HCT116 (cell line): ENCODE results near the gene C9orf85. TPM values are rescaled to one million over a fixed set of nuclear protein-coding genes. Genes with fewer than 3 reads are reported as not detected.

Experiments
- ATAC-seq: fragments of 200-7000 bp; cut with Tn5 transposase; 2 replicates; pipeline ENCODE4 v1.9.1; 2020; ENCODE audit warnings: mild to moderate bottlenecking, moderate library complexity
- BruUV-seq: library from RNA; stranded (reverse); fragments of 400-500 nt; replicated peaks from 2 replicates; lab custom pipeline; 2021; lab: Mats Ljungman, UMichigan
- CTCF ChIA-PET: fragments of 300-600 bp; sonication (Branson Sonifier 250); formaldehyde crosslinking; loops from one replicate; lab custom pipeline; 2021; ENCODE audit warnings: antibody characterized with exemption; lab: Charles Lee
- POLR2A ChIA-PET: fragments of 300-600, 350-600 bp; sonication (Branson Sonifier 250); formaldehyde crosslinking; loops from one replicate; lab custom pipeline; 2021; ENCODE audit warnings: antibody characterized with exemption; lab: Charles Lee
- RAD21 ChIA-PET, 2 experiments: fragments of 300-600 bp; sonication (Branson Sonifier 250); formaldehyde crosslinking; loops; one replicate each; lab custom pipeline; 2023; ENCODE audit warnings: low total read pairs in 2 of 2; ENCODE audit not compliant: uncharacterized antibody in 2 of 2, unreplicated experiment in 2 of 2, low non-redundant PET in 1 of 2; lab: Charles Lee
- DNase-seq: peaks from one replicate; pipeline ENCODE4 v3.0.0-alpha.2; 2010; ENCODE audit warnings: low read depth, low spot score
- H2AFZ ChIP-seq: fragments of 200-600 bp; shearing (Covaris generic), sonication (generic); 2 replicates; pipeline ENCODE4 v1.6.1; 2017; ENCODE audit warnings: low read depth, mixed run types, mixed read lengths, antibody characterized with exemption, low read length; ENCODE audit not compliant: poor library complexity, severe bottlenecking
- H3K27ac ChIP-seq: 2 replicates; pipeline ENCODE4 v1.5.1; 2012; ENCODE audit warnings: low read depth, low read length
- H3K27me3 ChIP-seq: fragments of 200-600 bp; sonication (generic); 2 replicates; pipeline ENCODE4 v1.6.1; 2016; ENCODE audit warnings: mixed run types, low read length, mixed read lengths; ENCODE audit not compliant: insufficient read depth
- H3K36me3 ChIP-seq, 2 experiments: fragments of 200-500 bp in 1 of 2; fragments of 200-600 bp in 1 of 2; sonication (Bioruptor generic) in 1 of 2; sonication (generic) in 1 of 2; 2 replicates each; pipeline versions ENCODE4 v1.5.1 to v1.6.1; 2014 to 2016; ENCODE audit warnings: low read length in 2 of 2, inconsistent platforms in 1 of 2, mixed read lengths in 1 of 2, mixed run types in 1 of 2; ENCODE audit not compliant: insufficient read depth in 2 of 2, control insufficient read depth in 1 of 2
- H3K4me1 ChIP-seq, 2 experiments: fragments of 200-600 bp in 1 of 2; sonication (generic) in 1 of 2; 2 replicates each; pipeline versions ENCODE4 v1.5.1 to v1.6.1; 2012 to 2017; ENCODE audit warnings: low read length in 2 of 2, inconsistent platforms in 1 of 2, mild to moderate bottlenecking in 1 of 2, mixed read lengths in 1 of 2, mixed run types in 1 of 2, moderate library complexity in 1 of 2; ENCODE audit not compliant: insufficient read depth in 2 of 2, control insufficient read depth in 1 of 2
- H3K4me2 ChIP-seq: fragments of 200-600 bp; sonication (generic); 2 replicates; pipeline ENCODE4 v1.6.1; 2017; ENCODE audit warnings: mixed run types, low read length, mixed read lengths
- H3K4me3 ChIP-seq, 2 experiments: fragments of 200-600 bp in 1 of 2; sonication (generic) in 1 of 2; replicated peaks in 1 of 2; 2 replicates each; pipeline ENCODE4 v1.5.1; 2011 to 2016; ENCODE audit warnings: low read length in 2 of 2, control low read depth in 1 of 2, low read depth in 1 of 2, mild to moderate bottlenecking in 1 of 2, mixed read lengths in 1 of 2, mixed run types in 1 of 2
- H3K79me2 ChIP-seq: fragments of 200-600 bp; sonication (generic); 2 replicates; pipeline ENCODE4 v1.6.1; 2017; ENCODE audit warnings: mild to moderate bottlenecking, mixed run types, low read length, moderate library complexity, mixed read lengths; ENCODE audit not compliant: insufficient read depth
- H3K9ac ChIP-seq: fragments of 200-600 bp; sonication (generic); 2 replicates; pipeline ENCODE4 v1.6.1; 2016; ENCODE audit warnings: low read length, mixed read lengths
- H3K9me2 ChIP-seq: fragments of 200-600 bp; sonication (generic), shearing (Covaris generic); 2 replicates; pipeline ENCODE4 v1.6.1; 2017; ENCODE audit warnings: mixed run types, mild to moderate bottlenecking, moderate library complexity; ENCODE audit not compliant: insufficient read depth
- H3K9me3 ChIP-seq, 2 experiments: fragments of 200-500 bp in 1 of 2; fragments of 200-600 bp in 1 of 2; sonication (Bioruptor generic) in 1 of 2; sonication (generic) in 1 of 2; 2 replicates each; pipeline ENCODE4 v1.6.1; 2014 to 2017; ENCODE audit warnings: low read length in 2 of 2, mixed read lengths in 2 of 2, inconsistent platforms in 1 of 2, low read depth in 1 of 2, mild to moderate bottlenecking in 1 of 2, mixed run types in 1 of 2, moderate library complexity in 1 of 2; ENCODE audit not compliant: control insufficient read depth in 1 of 2, insufficient read depth in 1 of 2
- H4K20me1 ChIP-seq: fragments of 200-600 bp; sonication (generic), shearing (Covaris generic); 2 replicates; pipeline ENCODE4 v1.6.1; 2017; ENCODE audit warnings: mixed run types, mild to moderate bottlenecking, moderate library complexity; ENCODE audit not compliant: insufficient read depth
- CEBPB ChIP-seq: IDR thresholded peaks from 2 replicates; pipeline ENCODE4 v1.6.1; 2012; ENCODE audit warnings: low read depth
- EGR1 ChIP-seq: IDR thresholded peaks from 2 replicates; pipeline ENCODE4 v1.6.1; 2012; ENCODE audit warnings: low read depth
- ELF1 ChIP-seq: IDR thresholded peaks from 2 replicates; pipeline ENCODE4 v1.6.1; 2012; ENCODE audit warnings: low read depth, borderline replicate concordance
- EZH2 ChIP-seq: fragments of 200-600 bp; sonication (generic); IDR thresholded peaks from 2 replicates; pipeline ENCODE4 v1.6.1; 2017; ENCODE audit warnings: antibody characterized with exemption, mixed run types
- EZH2phosphoT487 ChIP-seq: fragments of 200-600 bp; IDR thresholded peaks from 2 replicates; pipeline ENCODE4 v1.6.1; 2018; ENCODE audit warnings: antibody characterized with exemption, borderline replicate concordance
- FOSL1 ChIP-seq: IDR thresholded peaks from 2 replicates; pipeline ENCODE4 v1.6.1; 2012; ENCODE audit warnings: low read depth
- MAX ChIP-seq: IDR thresholded peaks from 2 replicates; pipeline ENCODE4 v1.6.1; 2012
- POLR2A ChIP-seq: IDR thresholded peaks from 2 replicates; pipeline ENCODE4 v1.7.0; 2011; ENCODE audit warnings: borderline replicate concordance; ENCODE audit not compliant: insufficient read depth, insufficient read length; ENCODE audit errors: extremely low read depth
- RAD21 ChIP-seq: IDR thresholded peaks from 2 replicates; pipeline ENCODE4 v1.6.1; 2012; ENCODE audit warnings: low read depth, mild to moderate bottlenecking
- SIN3A ChIP-seq: IDR thresholded peaks from 2 replicates; pipeline ENCODE4 v1.6.1; 2012; ENCODE audit warnings: low read depth
- SP1 ChIP-seq: IDR thresholded peaks from 2 replicates; pipeline ENCODE4 v1.6.1; 2012; ENCODE audit warnings: low read depth
- SRF ChIP-seq: IDR thresholded peaks from 2 replicates; pipeline ENCODE4 v1.6.1; 2012; ENCODE audit warnings: low read depth
- TCF7L2 ChIP-seq: IDR thresholded peaks from 2 replicates; pipeline ENCODE4 v1.7.0; 2011; ENCODE audit warnings: borderline replicate concordance, inconsistent platforms; ENCODE audit not compliant: insufficient read depth, insufficient read length; ENCODE audit errors: extremely low read depth
- YY1 ChIP-seq: IDR thresholded peaks from 2 replicates; pipeline ENCODE4 v1.6.1; 2011; ENCODE audit warnings: low read length, low read depth, moderate library complexity, mild to moderate bottlenecking; ENCODE audit not compliant: insufficient replicate concordance; ENCODE audit errors: extremely low read depth
- ZFX ChIP-seq: fragments of 450-650 bp; IDR thresholded peaks from 2 replicates; pipeline ENCODE4 v1.6.1; 2017
- ZNF274 ChIP-seq: fragments of 200-500 bp; sonication (Bioruptor generic); IDR thresholded peaks from 2 replicates; pipeline ENCODE4 v1.6.1; 2014; ENCODE audit warnings: mild to moderate bottlenecking, low read depth, low read length, inconsistent platforms
- intact Hi-C: fragments of 100-400 bp; cut with micrococcal nuclease; formaldehyde crosslinking; loops from 2 replicates; pipeline ENCODE4 v1.10.0; 2022
- total RNA-seq: library from RNA; stranded (reverse); gene quantifications from one replicate; pipeline ENCODE4 v1.2.1, GENCODE V29; 2021; ENCODE audit not compliant: unreplicated experiment
- TF ChIP-seq, protein P1 (sequence below), 3 experiments: fragments of 200-600 bp in 1 of 3; sonication (generic) in 1 of 3; IDR thresholded peaks in 2 of 3; conservative IDR thresholded peaks in 1 of 3; 2 replicates each; pipeline ENCODE4 v1.5.1; 2012 to 2017; ENCODE audit warnings: low read depth in 2 of 3, low read length in 2 of 3, antibody characterized with exemption in 1 of 3, borderline replicate concordance in 1 of 3, control low read depth in 1 of 3, mild to moderate bottlenecking in 1 of 3, mixed read lengths in 1 of 3, mixed run types in 1 of 3, moderate library complexity in 1 of 3; ENCODE audit not compliant: insufficient read depth in 1 of 3
- TF ChIP-seq, protein P2 (sequence below): IDR thresholded peaks from 2 replicates; pipeline ENCODE4 v1.6.1; 2012; ENCODE audit warnings: low read depth

Gene C9orf85
- total RNA-seq, 1 experiment from 2014 or later, result 12.4 TPM

DNA sequence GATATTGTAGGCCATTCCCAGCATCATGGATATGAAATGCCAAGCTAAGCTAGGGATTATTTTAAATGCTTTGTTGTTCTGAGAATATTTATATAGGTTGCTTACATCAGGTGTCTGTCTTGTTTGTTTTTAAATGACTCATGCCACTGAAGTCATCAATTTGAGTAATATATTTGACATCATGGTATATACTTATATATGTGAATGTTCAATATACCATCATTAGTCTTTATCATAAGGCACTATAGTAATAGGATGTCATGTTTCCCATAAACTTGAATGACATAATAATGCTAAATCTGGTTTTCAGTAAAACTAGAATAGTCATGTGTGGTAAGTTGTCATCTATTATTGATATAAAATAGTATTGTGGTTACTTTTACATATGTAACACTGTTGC lies 13.1 kb downstream of the C9orf85 start:
- no TSS peak for BruUV-seq
- no peak for TF ChIP-seq ZFX
- no peak for TF ChIP-seq MAX
- TF ChIP-seq SIN3A, result no peak
- no peak for TF ChIP-seq YY1
- no peak for TF ChIP-seq EZH2phosphoT487
- no peak for TF ChIP-seq ELF1
- no peak for TF ChIP-seq FOSL1
- TF ChIP-seq POLR2A, result no peak
- no peak for TF ChIP-seq EZH2
- TF ChIP-seq ZNF274, result no peak
- no peak for TF ChIP-seq RAD21
- TF ChIP-seq EGR1, result no peak
- TF ChIP-seq, protein P1, sequence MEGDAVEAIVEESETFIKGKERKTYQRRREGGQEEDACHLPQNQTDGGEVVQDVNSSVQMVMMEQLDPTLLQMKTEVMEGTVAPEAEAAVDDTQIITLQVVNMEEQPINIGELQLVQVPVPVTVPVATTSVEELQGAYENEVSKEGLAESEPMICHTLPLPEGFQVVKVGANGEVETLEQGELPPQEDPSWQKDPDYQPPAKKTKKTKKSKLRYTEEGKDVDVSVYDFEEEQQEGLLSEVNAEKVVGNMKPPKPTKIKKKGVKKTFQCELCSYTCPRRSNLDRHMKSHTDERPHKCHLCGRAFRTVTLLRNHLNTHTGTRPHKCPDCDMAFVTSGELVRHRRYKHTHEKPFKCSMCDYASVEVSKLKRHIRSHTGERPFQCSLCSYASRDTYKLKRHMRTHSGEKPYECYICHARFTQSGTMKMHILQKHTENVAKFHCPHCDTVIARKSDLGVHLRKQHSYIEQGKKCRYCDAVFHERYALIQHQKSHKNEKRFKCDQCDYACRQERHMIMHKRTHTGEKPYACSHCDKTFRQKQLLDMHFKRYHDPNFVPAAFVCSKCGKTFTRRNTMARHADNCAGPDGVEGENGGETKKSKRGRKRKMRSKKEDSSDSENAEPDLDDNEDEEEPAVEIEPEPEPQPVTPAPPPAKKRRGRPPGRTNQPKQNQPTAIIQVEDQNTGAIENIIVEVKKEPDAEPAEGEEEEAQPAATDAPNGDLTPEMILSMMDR (IDR thresholded peaks at IDR 0.05 in 2 of 3, conservative IDR thresholded peaks at IDR 0.05 in 1 of 3; ENCODE audit: borderline replicate concordance in 1 of 3, insufficient read depth in 1 of 3, low read depth in 2 of 3, low read length in 2 of 3), result no peak
- no peak for TF ChIP-seq SRF
- TF ChIP-seq, protein P2, sequence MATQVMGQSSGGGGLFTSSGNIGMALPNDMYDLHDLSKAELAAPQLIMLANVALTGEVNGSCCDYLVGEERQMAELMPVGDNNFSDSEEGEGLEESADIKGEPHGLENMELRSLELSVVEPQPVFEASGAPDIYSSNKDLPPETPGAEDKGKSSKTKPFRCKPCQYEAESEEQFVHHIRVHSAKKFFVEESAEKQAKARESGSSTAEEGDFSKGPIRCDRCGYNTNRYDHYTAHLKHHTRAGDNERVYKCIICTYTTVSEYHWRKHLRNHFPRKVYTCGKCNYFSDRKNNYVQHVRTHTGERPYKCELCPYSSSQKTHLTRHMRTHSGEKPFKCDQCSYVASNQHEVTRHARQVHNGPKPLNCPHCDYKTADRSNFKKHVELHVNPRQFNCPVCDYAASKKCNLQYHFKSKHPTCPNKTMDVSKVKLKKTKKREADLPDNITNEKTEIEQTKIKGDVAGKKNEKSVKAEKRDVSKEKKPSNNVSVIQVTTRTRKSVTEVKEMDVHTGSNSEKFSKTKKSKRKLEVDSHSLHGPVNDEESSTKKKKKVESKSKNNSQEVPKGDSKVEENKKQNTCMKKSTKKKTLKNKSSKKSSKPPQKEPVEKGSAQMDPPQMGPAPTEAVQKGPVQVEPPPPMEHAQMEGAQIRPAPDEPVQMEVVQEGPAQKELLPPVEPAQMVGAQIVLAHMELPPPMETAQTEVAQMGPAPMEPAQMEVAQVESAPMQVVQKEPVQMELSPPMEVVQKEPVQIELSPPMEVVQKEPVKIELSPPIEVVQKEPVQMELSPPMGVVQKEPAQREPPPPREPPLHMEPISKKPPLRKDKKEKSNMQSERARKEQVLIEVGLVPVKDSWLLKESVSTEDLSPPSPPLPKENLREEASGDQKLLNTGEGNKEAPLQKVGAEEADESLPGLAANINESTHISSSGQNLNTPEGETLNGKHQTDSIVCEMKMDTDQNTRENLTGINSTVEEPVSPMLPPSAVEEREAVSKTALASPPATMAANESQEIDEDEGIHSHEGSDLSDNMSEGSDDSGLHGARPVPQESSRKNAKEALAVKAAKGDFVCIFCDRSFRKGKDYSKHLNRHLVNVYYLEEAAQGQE, result no peak
- no peak for TF ChIP-seq SP1
- TF ChIP-seq CEBPB, result no peak
- TF ChIP-seq TCF7L2, result no peak
- Histone ChIP-seq H3K9me3 (no peaks in the 10 kb centered on the region), H4K20me1 (no peaks in the 10 kb centered on the region), H3K4me1 (no peaks in the 10 kb centered on the region), H3K27ac (no peak overlapping the region), H3K27me3 (no peaks in the 10 kb centered on the region), H2AFZ (no peak overlapping the region), H3K4me3 (no peak overlapping the region), H3K36me3 (no peaks in the 10 kb centered on the region), H3K4me2 (no peak overlapping the region), H3K9me2 (0 out of 2 replicates have a peak, but pooled peaks cover 6% of the 10 kb centered on the region), H3K79me2 (peaks cover 28% of the 10 kb centered on the region), H3K9ac (no peak overlapping the region)
- no peak for DNase-seq
- CTCF ChIA-PET, result no interaction called here
- intact Hi-C loops, result no loop called here
- POLR2A ChIA-PET, result no interaction called here
- RAD21 ChIA-PET, result no interaction called here
- ATAC-seq, result no peak
